ENCODE measurements around the gene PAX9.

PAX9 gene

DNA sequence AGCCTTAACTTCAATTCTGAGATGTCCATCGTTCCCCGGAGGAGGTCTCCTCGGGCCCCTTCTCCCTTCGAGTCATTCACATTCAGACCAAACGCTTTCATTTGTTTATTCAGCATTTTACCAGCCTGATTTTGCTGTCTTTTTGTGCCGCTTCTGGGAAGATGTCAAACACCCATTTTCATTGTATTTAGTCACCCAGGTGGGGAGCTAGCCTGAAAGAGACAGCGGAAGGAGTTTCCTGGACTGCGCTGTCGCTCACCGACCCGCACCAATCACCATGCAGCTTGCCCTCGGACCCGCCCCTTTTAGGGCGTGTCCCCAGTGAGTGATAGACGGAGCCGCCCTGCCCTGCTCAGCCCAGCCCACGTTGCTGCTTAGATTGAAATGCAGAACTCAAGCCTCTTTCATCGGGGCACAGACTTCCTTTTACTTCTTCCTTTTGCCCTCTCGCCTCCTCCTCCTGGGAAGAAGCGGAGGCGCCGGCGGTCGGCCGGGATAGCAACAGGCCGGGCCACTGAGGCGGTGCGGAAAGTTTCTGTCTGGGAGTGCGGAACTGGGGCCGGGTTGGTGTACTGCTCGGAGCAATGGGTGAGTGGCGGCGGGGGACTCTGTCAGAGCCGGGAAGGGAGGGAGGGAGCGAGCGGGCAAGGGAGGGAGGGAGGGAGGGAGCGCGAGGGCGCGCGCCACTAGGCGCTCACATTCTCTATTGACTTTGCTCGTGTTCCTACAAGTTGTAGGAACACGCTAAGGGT, at the start of gene PAX9:
Gene PAX9 (plus strand): TSS at position 355 of the 752 bp plus-strand sequence. CDS start 230 bp downstream, at position 585.
- DNase-seq (ENCODE audit: low read depth) = peak; percentile 73

DNA sequence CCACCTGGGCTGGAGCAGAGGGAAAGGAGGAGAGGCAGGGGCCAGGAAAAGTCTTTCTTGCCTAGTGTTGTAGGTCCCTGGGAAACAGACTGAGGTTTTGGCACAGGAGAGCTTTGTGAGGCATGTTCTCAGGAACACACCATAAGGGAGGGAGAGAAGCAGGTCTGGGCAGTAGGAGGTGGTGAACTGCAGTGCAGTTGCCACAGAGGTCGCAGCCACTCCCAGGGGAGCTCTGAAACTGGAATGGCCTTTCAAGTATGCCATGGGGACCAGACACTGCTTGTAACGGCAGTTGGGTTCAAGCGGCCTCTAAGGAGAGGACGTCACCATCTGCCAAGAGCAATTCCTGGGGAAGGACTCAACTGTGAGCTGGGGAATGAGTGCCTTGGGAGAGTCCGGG, 43.8 kb upstream of the PAX9 start:
- DNase-seq (ENCODE audit: low read depth) = no peak

- DNase-seq (ENCODE audit: low read depth) = no peak
Observed at GRCh38 chr14:36618641-36619040, 43.0 kb upstream of the PAX9 start.

- DNase-seq (ENCODE audit: low read depth) = no peak
Observed at GRCh38 chr14:36619131-36619530, 42.5 kb upstream of the PAX9 start.

DNA sequence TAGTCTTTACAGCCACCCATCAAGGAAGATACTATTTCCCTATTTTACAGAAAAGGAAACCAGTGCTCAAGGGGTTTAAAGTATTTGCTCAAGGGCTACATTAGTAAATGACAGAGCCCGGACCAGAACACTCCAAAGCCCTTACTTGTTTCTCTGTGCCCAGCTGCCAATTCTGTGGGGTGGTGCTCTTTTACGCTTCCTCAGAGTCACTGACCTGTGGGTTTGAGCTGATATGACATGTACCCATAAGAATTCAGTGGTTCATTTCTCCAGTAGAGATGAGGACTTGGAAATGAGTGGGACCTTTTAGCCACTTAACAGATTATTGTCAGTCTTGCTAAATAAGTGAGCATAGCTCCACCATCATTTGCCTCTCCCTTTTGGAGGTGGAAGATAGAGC, 41.8 kb upstream of the PAX9 start:
- DNase-seq (ENCODE audit: low read depth) = no peak

DNA sequence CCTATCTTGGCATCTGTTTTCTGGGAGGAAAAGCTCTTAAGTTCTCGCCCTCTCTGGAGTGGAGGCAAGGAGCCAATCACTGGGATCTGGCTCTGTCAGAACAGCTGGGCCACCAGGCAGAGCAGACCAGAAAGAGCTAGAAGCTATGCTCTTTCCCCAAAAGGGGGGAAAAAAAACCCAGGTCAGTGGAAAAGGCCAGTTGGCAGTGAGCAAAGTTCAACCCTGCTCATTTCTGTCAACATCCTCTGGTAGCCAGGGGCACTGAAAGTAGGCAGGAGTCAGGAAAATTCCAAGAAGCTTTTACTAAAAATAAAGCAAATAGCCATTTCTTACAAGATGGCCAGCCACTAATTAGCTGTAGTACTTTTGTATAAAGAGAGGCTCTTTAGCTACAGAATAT, 36.6 kb upstream of the PAX9 start:
- DNase-seq (ENCODE audit: low read depth) = no peak

DNA sequence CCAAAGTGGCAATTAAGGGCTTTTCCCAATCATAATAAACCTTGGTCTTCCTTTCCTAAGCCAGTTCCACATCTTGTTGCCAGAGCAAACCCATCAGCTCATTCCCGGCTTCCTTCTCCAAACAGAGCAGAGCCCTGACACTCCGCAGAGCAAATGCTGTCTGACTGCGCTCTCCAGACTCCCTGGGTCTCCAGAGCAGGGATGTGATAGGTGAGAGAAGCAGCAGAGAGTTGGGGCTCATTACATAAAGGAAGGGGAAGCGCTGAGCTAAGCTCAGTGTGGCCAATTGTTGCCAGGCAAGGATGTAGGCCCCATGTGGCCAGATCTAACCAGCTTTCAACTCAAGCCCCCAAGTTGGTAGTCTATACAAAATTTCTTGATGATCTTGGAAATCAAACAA, 36.2 kb upstream of the PAX9 start:
- DNase-seq (ENCODE audit: low read depth) = no peak

- DNase-seq (ENCODE audit: low read depth) = no peak
Observed at GRCh38 chr14:36626151-36626550, 35.5 kb upstream of the PAX9 start.

- DNase-seq (ENCODE audit: low read depth) = no peak
Observed at GRCh38 chr14:36627981-36628380, 33.7 kb upstream of the PAX9 start.

GRCh38 chr14:36633580-36633979, 28.1 kb upstream of the PAX9 start:
- no peak for DNase-seq (ENCODE audit: low read depth)

- DNase-seq (ENCODE audit: low read depth) = no peak
Observed at GRCh38 chr14:36646664-36647416, 14.8 kb upstream of the PAX9 start.

- no peak for DNase-seq (ENCODE audit: low read depth)
Observed at GRCh38 chr14:36647417-36647823, 14.2 kb upstream of the PAX9 start.

DNA sequence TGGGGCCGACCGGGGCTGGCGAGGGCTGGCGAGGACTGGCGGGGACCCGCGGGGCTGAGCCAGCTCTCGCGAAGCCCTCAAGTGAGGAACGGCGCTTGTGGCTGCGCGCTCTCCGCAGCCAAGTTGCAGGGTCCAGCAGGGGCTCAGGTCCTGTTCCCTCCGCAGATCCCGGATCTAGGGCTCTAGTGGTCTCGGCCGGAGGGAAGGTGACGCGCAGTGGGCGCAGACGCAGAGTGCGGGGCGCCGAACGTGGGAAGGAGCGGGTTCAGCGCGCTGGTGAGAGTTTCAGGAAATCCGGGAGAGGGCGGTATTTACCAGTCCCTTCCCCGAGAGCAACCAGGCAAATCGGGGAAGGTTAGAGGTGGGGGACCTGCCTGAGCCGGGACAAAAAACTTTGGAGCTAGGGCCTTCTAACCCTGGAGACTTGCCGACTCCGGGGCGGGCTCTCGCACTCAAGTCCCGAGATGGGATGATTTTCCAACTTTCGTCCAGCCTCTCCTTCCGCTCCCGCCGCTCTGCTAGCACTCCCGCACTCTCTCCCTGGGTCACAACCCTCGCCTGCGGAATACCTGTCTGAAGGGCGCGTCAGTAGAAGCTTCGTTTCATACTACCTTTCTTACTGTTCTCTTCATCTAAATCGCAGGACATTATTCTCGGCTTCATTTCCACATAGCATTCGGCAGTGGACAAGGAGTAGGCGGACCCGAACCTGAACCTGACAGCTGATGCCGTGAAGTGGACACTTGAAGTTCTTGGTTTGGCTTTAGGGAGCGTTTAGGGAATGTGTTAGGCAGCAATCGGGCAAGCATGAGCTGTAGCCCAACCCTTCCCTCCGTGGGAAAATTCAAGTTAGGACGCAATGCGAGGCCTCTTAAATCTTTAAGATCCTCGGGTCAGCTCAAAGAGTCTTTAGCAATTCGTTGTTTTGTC, 13.6 kb upstream of the PAX9 start:
- peak; percentile 41 for DNase-seq (ENCODE audit: low read depth)

DNA sequence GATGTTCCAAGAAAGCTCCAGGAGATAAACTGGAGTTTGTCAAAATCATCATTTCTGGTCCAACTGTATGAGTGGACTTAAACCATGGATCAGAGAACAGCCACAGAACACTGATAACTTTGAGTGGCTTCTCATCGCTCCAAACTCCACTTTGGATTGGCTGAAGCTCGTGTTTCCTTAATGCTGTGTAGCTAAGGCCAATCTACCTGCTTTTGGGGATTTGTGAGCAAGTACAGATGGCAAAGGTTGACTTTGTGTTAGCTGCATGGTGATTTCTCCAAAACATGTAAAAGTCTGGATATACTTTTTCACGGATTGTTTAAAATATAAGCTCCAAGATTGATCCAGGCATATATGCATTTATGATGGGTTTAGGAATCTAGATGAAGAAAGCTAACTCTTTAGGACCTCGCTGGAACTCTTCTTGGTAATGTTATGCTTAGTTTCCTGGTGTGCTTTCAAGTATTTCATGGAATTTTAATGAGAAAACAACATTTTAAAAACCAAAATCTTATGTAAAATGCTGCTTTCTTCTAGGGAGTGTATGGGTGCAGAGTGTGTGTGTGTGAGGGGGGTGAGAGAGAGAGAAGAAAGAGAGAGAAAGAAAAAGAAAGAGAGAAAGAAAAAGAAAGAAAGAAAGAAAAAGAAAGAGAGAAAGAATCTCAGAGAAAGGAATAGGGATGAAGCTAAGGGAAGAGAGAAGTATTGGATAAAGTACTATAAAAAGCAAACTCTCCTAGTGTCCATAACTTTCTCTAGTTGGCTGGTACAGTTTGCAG, 11.6 kb upstream of the PAX9 start:
- DNase-seq (ENCODE audit: low read depth) = no peak

DNA sequence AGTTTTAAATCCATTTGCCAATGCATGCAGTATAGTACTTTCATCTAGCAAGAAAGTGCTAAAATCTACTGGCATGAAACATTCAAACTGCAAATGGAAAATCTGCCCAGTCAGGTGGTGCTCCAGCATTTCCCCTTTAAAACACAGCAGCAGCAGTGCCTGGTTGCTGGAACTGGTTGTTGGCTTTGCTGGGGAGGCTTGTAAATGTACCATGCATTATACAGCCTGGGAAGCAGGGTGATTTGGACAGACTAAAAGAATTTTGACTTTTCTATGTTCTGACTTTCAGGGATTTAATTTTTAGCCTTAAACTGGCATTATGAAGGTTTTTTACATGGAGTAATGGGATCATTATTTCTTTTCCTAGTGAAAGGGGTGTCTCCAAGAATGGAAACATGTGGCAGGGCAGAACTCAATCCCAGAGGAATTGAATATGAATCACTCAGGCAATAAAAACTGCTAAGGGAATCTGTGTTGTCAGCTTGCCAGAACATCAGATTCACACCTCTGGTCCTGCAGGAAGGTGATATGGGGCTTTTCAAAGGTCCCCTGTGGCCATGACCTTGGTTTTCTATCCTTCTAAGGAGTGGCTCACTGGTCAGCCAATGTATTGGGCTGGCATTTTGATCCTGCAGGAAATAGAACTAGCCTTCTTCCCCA, 9.0 kb upstream of the PAX9 start:
- no peak for DNase-seq (ENCODE audit: low read depth)

GRCh38 chr14:36653413-36653812, 8.2 kb upstream of the PAX9 start:
- DNase-seq (ENCODE audit: low read depth) = no peak

DNA sequence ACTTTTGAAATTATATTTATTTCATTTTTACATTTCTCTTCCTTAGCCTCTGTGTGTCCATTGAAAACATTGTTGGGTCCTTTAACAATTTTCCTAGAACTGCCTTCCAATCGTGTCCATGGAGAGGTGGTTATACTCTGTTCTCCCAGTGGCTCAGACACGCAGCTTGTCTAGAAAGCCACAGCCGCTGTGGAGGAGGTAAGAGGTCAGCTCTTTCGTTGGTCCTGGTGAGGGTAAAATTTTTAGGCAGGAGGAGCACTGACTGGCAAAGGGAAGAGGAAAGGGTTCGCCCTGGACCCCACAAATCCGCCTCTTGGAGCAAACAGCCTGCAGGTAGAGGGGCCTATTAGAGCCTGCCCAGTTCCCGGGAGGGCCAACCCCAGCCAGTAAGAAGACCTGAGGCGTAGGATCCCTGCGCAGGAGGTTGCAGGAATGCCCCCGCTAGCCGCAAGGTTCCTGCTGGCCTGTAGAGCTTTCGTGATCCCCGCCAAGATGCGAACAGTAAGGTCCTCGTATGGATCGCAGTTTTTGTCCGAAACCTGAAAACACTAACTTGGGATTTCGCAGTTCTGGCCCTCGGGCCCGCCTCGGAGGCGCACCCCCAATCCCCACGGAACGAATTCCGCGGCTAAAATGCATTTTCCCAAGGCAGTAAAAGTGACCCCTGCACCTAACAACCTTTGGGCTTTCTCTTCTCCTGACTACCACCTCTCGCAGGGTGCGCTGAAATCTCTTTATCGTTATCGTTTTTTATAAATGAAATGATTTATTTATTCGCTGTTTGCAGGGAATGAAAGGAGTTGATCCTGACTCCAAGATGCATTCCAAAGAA, 7.5 kb upstream of the PAX9 start:
- DNase-seq (ENCODE audit: low read depth) = no peak

DNA sequence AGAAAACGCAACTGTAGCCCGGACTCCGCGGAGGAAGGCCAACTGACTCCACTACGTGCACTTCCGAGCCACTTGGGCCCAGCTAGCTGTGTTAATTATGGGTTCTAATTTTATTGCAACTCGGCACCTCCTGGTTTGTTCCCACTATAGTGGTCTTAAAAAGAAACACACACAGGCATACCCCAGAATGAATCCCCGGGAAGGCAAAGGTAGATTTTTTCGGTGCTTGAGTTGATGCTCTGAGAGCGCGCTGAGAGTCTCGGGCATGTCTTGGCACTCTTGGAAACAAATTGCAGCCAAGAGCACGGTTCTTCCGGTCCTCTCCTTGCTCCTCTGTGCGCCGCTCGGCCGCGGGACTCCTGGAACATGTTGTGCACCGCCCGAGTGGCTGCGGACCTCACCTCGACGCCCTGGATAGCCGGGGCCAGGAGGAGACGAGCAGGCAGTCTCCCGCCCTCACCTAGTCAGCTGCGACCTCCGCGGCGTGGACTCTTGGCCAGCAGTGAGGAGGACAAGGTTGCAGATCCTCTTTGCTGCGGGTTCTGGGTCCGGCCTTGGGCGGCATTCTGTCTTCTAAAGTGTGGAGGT, 6.8 kb upstream of the PAX9 start:
- DNase-seq (ENCODE audit: low read depth) = no peak

GRCh38 chr14:36655571-36655962, 6.1 kb upstream of the PAX9 start:
- no peak for DNase-seq (ENCODE audit: low read depth)

Data from EH (cell line).